ENCODE results near the gene LRBA.
A peak's percentile ranks its signal among the peaks of the same experiment; 100 is the strongest.

Gene LRBA

DNA sequence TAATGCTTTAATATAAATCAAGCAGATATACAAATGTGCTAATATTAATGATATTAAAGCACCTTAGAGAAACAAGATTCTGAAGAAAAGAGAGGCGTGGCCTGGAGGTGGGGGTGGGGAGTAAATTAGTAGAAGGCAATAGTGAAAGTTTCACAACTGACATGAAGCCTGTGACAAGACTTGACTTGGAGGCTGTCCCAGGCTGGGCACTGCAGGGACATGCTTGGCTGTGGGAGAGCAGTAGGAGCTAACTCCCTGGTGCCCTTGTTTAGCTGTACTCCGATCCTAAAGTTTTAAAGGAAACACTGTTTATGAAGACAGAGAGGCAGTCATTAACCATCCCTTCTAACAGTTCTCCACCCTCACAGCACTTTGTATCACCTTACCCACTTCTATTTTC, 672.1 kb downstream of the LRBA start:
- DNase-seq = no peak

DNA sequence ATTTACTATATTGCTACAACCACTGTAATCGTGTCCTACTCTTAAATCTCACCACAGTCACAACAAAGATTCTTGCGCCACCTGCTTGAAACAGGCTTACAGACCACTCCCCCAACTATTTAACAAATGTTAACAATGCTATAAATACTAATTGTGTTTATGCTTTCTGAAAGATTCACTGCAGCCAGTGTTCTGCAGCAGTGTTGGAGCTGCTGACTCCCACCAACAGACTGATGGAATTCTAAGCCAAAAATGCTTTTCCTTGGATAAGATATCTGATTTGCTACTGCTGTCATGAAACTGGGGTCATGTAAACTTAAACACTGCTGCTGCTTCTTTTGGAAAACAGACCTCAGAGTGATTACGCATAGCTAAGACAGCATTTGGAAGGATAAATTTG, 677.4 kb downstream of the LRBA start:
- no peak for DNase-seq

DNA sequence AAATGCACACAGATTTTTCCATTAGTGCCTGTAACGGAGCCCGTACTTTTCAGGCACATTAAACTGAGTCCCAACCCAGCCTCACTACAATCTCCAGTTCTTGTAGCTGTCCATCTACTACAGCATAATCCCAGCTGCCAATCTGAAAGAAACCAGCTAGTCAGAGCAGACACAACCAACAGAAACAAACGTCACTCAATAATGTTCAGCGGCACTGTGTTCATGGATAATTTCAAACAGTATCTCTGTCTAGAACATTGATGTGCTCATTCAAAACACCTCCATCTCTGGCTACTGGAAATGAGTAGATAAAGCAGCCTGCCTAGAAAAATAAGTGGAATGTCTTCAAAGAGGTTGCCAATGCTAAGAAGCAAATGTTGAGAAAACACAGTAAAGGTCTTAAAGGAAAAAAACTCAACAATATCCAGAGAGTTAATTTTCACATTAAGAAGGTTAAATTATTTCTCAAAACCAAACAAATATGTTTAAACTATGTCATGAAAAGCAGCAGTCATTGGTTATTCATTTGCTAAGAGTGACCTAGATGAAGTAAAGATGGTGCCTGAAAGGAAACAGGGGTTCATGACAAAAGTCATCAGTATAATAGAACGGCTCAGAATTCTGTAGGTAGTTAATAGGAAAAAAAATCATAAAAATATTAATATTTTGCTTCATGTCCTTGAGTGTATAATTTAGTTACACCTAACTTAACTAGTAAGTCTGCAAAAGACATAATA, 678.2 kb downstream of the LRBA start:
- no peak for DNase-seq

GRCh38 chr4:150332961-150333360, 682.1 kb downstream of the LRBA start:
- DNase-seq = no peak

- DNase-seq = no peak
Observed at GRCh38 chr4:150332086-150332485, 683.0 kb downstream of the LRBA start.

- DNase-seq = no peak
Observed at GRCh38 chr4:150329373-150329772, 685.7 kb downstream of the LRBA start.

GRCh38 chr4:150328496-150328895, 686.6 kb downstream of the LRBA start:
- DNase-seq = no peak

DNA sequence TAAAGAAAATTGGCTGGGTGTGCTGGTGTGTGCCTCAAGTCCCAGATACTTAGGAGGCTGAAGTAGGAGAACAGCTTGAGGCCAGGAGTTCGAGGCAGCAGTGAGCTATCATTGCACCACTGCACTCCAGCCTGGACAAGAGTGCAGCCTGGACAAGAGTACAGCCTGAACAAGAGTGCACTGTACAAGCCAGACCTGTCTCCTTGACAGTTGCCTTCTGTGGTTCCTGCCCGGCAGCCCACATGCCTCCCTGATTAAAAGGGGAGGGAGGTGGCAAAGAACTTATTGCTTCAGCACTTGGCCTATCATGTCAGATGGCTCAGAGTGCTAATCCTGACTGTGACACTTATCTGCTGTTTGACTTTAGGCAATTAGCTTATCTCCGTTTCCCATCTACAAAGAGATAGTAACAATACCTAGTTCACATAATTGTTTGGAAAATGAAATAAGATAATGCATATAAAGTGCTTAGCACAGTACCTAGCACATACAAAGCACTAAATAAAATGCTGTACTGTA, 687.8 kb downstream of the LRBA start:
- no peak for DNase-seq

- no peak for DNase-seq
Observed at GRCh38 chr4:150325872-150326271, 689.2 kb downstream of the LRBA start.

DNA sequence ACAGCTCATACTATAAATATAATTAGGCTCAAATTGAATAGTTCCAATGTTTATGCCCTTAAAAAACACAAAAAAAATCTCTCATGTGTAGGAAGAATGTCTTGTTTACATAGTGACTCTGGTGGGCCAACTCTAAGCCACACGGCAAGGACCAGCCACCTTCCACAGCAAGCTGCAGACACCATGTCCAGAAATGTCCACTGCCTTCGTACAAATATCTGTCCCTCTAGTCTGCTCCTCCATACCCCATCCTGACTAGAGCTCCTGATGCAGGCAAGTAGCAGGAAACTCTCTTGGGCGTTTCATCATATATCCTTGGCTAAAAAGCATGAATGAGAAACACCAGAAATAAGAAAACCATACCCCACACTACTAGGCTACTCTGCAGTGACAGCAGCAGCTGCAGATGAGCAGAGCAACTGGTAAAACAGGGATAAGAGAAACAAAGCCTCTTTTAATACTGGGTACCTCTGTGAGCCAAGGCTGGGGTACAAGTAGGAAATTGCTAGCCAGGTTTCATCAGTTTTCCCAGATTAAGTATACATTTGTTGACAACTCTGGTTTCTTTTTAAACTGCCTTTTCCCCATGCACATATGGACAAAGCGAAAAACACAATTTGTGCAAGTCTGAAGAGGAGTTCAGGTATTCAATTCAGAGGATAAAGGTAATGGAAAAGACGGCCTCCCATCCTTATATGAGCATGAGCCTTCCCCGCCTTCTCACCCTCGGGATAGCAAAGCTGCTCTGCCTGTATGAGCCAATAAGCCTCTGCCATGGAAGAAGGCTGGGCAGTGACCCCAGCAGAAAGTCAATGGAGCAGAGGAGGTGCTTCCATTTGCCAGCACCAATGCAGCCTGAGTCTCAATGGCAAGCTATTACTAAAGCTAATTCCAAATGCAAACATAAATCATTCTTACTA, 691.4 kb downstream of the LRBA start:
- peak; percentile 30 for DNase-seq

DNA sequence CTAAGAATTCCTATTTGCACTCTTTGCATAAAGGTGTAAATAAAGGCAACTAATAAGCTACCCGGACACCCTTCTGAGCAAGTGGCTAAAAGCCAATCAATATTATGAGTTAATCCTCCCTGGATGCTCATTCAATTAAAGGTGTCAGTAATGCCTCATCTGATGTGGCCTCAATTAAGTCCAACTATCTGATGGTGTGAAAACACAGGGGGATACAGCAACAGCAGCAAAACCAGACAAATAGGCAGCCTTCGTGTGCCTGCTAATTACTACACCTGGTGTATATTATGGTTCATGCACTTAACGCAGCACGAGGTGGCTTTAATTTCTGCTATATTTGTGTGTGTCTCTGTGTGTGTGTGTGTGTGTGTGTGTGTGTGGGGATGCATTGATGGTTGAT, 692.4 kb downstream of the LRBA start:
- no peak for DNase-seq

GRCh38 chr4:150321113-150321512, 694.0 kb downstream of the LRBA start:
- no peak for DNase-seq

GRCh38 chr4:150318971-150319370, 696.1 kb downstream of the LRBA start:
- DNase-seq = no peak

DNA sequence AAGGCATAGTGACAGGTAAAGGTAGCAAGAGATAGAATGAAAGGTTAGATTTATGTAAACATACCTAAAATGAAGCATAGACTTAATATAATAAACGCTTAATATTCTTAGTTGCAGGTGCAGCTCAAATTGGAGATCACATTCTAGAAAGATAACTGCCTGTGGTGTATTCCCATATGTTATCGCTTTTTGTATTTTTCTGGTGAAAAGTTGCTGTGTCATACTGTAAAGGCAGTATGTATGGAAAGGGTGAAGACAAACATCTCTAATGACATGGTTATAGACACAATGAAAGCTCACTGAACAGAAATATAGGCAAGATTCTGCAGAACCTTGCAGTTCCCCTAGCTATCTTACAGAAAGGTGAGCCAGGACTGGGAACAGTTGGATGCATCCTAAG, 696.6 kb downstream of the LRBA start:
- DNase-seq = no peak

DNA sequence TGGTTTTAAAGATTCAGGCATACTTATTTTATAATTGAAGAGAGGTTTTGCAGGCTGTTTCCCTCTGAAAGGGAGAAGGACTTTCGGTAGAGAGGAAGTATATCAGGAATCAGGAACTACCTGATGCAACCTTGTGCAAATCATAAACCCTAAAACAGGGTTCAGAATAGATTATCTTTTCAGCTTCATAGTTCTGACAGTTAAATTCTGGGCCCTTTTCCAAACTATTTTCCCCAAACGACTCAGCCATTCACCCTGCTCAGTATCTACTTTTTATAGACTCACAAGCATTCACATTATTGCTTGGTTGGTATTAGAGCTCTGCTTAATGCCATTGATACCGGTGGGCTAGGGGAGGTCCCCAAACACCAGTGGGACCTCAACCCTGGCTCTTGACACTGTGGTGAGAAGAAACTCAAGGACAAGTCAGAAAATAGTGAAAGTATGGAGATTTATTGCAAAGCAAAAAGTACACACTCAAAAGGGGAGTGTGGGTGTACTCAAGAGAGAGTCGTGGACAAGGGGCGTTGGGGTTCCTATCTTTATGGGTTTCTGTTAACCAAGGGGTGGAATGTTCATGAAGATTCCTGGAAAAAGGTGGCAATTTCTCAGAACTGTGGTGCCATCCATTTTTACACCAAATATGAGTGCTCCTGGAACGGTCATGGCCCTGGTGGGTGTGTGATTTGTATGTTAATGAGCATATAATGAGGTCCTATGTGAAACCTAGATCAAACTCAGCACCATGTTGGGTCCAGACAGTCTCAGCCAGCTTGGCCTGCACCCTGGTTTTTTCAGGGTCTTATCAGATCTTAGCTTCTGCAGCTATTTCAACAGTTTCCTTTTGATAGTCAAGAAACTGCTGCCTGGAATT, 698.5 kb downstream of the LRBA start:
- DNase-seq = no peak

GRCh38 chr4:150315691-150316090, 699.4 kb downstream of the LRBA start:
- DNase-seq = peak; percentile 42

DNA sequence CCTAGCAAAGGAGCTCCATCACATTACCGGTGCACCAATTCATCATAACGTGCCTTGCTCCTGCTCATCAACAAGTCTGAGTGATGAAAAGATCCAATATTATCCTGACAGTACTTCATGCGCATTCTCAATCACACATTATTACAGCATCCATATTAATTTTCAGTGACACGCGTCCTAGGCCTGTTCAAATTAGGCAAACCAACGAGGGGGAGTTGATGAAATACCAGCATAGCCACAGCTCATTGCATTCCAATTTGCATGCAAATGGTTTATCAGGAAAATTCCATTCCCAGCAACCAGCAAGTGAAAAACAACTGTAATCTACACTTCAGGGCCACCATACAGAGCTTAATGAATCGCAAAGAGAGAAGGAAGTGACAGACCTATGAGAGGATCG, 699.9 kb downstream of the LRBA start:
- peak; percentile 49 for DNase-seq

GRCh38 chr4:150314031-150314430, 701.1 kb downstream of the LRBA start:
- DNase-seq = no peak

DNA sequence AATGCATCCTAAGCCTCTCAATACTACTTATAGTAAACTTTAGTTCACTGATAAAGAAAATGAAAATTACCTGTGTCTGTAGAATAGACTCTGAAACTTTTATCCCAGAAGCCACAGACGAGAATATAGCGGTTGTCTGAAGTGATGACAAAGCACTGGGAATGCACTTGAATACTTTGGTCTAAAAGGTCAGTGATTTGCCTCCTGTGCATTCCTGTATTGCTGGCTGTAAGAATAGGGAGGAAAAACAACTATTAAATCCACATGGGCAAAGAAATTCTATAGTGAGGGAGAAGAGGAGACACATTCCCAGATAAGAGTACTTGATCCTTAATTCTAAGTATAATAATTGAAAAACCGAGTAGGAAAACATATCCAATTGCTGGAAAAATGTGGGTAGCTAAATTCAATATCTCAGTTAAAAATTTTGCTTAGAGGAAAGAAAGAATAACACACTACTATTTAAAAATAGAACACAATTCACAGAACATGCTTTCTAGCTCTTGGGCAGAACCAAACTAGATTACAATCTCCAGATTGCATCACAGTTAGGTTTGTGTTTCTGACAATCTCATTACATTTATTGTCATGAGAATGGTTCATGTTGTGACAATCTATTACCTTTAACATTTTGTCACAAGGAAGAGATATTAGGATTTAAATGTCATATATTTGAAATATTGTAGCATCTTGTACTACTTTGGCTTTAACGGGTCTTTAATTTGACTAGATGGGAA, 704.8 kb downstream of the LRBA start:
- DNase-seq = no peak

GRCh38 chr4:150308824-150309472, 706.1 kb downstream of the LRBA start:
- no peak for DNase-seq

DNA sequence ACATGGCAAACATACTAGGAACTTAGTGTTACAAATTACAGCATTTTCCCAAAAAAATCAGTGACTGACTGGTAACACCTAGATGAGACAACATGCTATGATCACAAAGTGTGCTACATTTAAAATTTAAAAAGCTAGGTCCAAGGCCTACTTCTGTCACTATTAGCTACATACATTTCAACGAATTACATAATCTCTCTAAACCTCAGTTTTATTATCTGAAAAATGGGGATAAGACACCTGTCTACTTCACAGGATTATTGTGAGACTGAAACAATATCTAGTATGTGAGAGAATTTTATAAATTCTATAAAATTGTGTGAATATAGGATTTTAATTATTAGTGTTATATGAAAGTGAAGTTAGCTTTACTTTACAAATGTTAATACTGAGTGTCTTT, 708.4 kb downstream of the LRBA start:
- DNase-seq = no peak

DNA sequence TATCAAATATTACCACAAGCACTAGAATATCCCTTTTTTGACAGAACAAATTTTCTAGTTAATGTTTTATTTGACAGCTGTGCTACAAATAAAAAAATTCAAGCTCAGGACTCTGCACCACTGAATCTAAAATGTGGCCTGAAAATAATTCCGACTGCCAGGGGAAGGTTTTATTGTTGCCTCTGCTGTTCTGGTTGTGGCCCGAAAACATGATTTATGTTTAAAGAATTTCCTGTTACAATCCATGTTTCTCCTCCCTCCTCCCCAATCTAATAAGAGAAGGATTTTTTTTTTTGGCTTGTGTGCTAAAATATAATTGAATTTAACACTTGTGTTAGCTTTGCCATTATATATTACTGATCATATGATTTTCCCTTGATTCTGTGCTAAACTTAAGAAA, 709.1 kb downstream of the LRBA start:
- no peak for DNase-seq

All from eye (tissue), 1 donor.